Measurements from ENCODE around the gene NEGR1. TPM values are rescaled to one million over a fixed set of nuclear protein-coding genes. Genes with fewer than 3 reads are reported as not detected.

NEGR1 gene
- total and polyA plus RNA-seq, 2 experiments from 2014 or later = 0.57 to 0.94 TPM

DNA sequence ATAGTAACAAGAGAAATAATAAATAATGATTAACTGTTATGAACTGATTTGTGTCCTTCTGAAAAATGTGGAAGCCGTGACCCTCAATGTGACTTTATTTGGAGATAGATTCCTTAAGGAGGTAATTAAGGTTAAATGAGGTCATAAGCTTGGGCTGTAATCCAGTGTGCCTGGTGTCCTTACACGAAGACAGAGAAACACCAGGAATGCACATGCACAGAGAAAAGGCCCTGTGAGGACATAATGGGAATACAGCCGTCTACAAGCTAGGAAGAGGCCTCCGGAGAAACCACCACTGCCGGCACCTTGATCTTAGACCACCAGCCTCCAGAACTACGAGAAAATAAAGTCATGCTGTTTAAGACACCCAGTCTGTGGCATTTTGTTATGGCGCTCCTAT lies 215.9 kb downstream of the NEGR1 start:
- no peak overlapping the region for H3K27ac ChIP-seq (ENCODE audit: low read depth)
- Mint-ChIP-seq H3K4me3 (no peak overlapping the region), H3K4me1 (no peaks in the 10 kb centered on the region), H3K9me3 (no peaks in the 10 kb centered on the region), H3K36me3 (ENCODE audit: low read depth) (no peaks in the 10 kb centered on the region), H3K27me3 (ENCODE audit: insufficient read depth, low read depth, poor library complexity) (no peaks in the 10 kb centered on the region), H3K27ac (no peak overlapping the region)
- TF ChIP-seq, protein P1, sequence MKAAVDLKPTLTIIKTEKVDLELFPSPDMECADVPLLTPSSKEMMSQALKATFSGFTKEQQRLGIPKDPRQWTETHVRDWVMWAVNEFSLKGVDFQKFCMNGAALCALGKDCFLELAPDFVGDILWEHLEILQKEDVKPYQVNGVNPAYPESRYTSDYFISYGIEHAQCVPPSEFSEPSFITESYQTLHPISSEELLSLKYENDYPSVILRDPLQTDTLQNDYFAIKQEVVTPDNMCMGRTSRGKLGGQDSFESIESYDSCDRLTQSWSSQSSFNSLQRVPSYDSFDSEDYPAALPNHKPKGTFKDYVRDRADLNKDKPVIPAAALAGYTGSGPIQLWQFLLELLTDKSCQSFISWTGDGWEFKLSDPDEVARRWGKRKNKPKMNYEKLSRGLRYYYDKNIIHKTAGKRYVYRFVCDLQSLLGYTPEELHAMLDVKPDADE (IDR thresholded peaks at IDR 0.05) = no peak
- no peak for TF ChIP-seq CREB1 (CRISPR knock-in tag; IDR thresholded peaks at IDR 0.05; ENCODE audit: low read depth)
- no peak for TF ChIP-seq STAT1 (IDR thresholded peaks at IDR 0.05; ENCODE audit: unreplicated experiment)
- no peak for TF ChIP-seq NANOG (IDR thresholded peaks at IDR 0.05; ENCODE audit: borderline replicate concordance)
- no peak for TF ChIP-seq EZH2 (IDR thresholded peaks at IDR 0.05; ENCODE audit: low read depth, unreplicated experiment)
- no peak for TF ChIP-seq JUNB (IDR thresholded peaks at IDR 0.05; ENCODE audit: unreplicated experiment)
- TF ChIP-seq, protein P2, sequence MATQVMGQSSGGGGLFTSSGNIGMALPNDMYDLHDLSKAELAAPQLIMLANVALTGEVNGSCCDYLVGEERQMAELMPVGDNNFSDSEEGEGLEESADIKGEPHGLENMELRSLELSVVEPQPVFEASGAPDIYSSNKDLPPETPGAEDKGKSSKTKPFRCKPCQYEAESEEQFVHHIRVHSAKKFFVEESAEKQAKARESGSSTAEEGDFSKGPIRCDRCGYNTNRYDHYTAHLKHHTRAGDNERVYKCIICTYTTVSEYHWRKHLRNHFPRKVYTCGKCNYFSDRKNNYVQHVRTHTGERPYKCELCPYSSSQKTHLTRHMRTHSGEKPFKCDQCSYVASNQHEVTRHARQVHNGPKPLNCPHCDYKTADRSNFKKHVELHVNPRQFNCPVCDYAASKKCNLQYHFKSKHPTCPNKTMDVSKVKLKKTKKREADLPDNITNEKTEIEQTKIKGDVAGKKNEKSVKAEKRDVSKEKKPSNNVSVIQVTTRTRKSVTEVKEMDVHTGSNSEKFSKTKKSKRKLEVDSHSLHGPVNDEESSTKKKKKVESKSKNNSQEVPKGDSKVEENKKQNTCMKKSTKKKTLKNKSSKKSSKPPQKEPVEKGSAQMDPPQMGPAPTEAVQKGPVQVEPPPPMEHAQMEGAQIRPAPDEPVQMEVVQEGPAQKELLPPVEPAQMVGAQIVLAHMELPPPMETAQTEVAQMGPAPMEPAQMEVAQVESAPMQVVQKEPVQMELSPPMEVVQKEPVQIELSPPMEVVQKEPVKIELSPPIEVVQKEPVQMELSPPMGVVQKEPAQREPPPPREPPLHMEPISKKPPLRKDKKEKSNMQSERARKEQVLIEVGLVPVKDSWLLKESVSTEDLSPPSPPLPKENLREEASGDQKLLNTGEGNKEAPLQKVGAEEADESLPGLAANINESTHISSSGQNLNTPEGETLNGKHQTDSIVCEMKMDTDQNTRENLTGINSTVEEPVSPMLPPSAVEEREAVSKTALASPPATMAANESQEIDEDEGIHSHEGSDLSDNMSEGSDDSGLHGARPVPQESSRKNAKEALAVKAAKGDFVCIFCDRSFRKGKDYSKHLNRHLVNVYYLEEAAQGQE (IDR thresholded peaks at IDR 0.05; ENCODE audit: unreplicated experiment) = no peak
- TF ChIP-seq, protein P3, sequence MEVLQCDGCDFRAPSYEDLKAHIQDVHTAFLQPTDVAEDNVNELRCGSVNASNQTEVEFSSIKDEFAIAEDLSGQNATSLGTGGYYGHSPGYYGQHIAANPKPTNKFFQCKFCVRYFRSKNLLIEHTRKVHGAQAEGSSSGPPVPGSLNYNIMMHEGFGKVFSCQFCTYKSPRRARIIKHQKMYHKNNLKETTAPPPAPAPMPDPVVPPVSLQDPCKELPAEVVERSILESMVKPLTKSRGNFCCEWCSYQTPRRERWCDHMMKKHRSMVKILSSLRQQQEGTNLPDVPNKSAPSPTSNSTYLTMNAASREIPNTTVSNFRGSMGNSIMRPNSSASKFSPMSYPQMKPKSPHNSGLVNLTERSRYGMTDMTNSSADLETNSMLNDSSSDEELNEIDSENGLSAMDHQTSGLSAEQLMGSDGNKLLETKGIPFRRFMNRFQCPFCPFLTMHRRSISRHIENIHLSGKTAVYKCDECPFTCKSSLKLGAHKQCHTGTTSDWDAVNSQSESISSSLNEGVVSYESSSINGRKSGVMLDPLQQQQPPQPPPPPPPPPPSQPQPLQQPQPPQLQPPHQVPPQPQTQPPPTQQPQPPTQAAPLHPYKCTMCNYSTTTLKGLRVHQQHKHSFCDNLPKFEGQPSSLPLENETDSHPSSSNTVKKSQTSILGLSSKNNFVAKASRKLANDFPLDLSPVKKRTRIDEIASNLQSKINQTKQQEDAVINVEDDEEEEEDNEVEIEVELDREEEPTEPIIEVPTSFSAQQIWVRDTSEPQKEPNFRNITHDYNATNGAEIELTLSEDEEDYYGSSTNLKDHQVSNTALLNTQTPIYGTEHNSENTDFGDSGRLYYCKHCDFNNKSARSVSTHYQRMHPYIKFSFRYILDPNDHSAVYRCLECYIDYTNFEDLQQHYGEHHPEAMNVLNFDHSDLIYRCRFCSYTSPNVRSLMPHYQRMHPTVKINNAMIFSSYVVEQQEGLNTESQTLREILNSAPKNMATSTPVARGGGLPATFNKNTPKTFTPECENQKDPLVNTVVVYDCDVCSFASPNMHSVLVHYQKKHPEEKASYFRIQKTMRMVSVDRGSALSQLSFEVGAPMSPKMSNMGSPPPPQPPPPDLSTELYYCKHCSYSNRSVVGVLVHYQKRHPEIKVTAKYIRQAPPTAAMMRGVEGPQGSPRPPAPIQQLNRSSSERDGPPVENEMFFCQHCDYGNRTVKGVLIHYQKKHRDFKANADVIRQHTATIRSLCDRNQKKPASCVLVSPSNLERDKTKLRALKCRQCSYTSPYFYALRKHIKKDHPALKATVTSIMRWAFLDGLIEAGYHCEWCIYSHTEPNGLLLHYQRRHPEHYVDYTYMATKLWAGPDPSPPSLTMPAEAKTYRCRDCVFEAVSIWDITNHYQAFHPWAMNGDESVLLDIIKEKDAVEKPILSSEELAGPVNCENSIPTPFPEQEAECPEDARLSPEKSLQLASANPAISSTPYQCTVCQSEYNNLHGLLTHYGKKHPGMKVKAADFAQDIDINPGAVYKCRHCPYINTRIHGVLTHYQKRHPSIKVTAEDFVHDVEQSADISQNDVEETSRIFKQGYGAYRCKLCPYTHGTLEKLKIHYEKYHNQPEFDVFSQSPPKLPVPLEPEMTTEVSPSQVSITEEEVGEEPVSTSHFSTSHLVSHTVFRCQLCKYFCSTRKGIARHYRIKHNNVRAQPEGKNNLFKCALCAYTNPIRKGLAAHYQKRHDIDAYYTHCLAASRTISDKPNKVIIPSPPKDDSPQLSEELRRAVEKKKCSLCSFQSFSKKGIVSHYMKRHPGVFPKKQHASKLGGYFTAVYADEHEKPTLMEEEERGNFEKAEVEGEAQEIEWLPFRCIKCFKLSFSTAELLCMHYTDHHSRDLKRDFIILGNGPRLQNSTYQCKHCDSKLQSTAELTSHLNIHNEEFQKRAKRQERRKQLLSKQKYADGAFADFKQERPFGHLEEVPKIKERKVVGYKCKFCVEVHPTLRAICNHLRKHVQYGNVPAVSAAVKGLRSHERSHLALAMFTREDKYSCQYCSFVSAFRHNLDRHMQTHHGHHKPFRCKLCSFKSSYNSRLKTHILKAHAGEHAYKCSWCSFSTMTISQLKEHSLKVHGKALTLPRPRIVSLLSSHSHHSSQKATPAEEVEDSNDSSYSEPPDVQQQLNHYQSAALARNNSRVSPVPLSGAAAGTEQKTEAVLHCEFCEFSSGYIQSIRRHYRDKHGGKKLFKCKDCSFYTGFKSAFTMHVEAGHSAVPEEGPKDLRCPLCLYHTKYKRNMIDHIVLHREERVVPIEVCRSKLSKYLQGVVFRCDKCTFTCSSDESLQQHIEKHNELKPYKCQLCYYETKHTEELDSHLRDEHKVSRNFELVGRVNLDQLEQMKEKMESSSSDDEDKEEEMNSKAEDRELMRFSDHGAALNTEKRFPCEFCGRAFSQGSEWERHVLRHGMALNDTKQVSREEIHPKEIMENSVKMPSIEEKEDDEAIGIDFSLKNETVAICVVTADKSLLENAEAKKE (CRISPR knock-in tag; IDR thresholded peaks at IDR 0.05) = no peak
- no peak for TF ChIP-seq EZH2phosphoT487 (IDR thresholded peaks at IDR 0.05; ENCODE audit: unreplicated experiment)
- TF ChIP-seq ZNF114 (CRISPR knock-in tag; IDR thresholded peaks at IDR 0.05) = no peak
- TF ChIP-seq ZNF331 (CRISPR knock-in tag; IDR thresholded peaks at IDR 0.05; ENCODE audit: low read depth) = no peak
- no peak for TF ChIP-seq POLR2AphosphoS5 (IDR thresholded peaks at IDR 0.05; ENCODE audit: low read depth)
- TF ChIP-seq, protein P4, sequence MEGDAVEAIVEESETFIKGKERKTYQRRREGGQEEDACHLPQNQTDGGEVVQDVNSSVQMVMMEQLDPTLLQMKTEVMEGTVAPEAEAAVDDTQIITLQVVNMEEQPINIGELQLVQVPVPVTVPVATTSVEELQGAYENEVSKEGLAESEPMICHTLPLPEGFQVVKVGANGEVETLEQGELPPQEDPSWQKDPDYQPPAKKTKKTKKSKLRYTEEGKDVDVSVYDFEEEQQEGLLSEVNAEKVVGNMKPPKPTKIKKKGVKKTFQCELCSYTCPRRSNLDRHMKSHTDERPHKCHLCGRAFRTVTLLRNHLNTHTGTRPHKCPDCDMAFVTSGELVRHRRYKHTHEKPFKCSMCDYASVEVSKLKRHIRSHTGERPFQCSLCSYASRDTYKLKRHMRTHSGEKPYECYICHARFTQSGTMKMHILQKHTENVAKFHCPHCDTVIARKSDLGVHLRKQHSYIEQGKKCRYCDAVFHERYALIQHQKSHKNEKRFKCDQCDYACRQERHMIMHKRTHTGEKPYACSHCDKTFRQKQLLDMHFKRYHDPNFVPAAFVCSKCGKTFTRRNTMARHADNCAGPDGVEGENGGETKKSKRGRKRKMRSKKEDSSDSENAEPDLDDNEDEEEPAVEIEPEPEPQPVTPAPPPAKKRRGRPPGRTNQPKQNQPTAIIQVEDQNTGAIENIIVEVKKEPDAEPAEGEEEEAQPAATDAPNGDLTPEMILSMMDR (conservative IDR thresholded peaks at IDR 0.05; ENCODE audit: low read depth in 2 of 2) = no peak
- H2AFZ ChIP-seq = no peak overlapping the region
- no peak overlapping the region for H3K4me3 ChIP-seq
- no peaks in the 10 kb centered on the region for H3F3A ChIP-seq (replicated peaks; ENCODE audit: low read depth)
- 0 out of 2 replicates have a peak, but pooled peaks cover 3% of the 10 kb centered on the region for H3K9me2 ChIP-seq (ENCODE audit: insufficient read depth)
- H3K27me3 ChIP-seq (ENCODE audit: insufficient read depth) = no peaks in the 10 kb centered on the region
- ATAC-seq (no peak), DNase-seq (ENCODE audit: low spot score) (no peak)
- no peaks in the 10 kb centered on the region for H3K4me1 ChIP-seq (ENCODE audit: insufficient read depth)
- no peaks in the 10 kb centered on the region for H3K36me3 ChIP-seq (ENCODE audit: insufficient read depth)
- H4K20me1 ChIP-seq (replicated peaks; ENCODE audit: insufficient read depth) = no peaks in the 10 kb centered on the region
- no peaks in the 10 kb centered on the region for H3K79me2 ChIP-seq (replicated peaks; ENCODE audit: insufficient read depth)
- H3K4me2 ChIP-seq = no peak overlapping the region

Measured in GM23338 (cell line).